DND-41 (cell line): ENCODE results near the gene RGS11.

Source experiments
- ATAC-seq: fragments of 200-7000 bp; cut with Tn5 transposase; 3 replicates; pipeline ENCODE4 v1.9.1; 2021; ENCODE audit warnings: low read depth; ENCODE audit not compliant: insufficient read depth
- DNase-seq: peaks from one replicate; pipeline ENCODE4 v3.0.0-alpha.2; 2020
- H2AFZ ChIP-seq: 2 replicates; pipeline ENCODE4 v1.6.0; 2012; ENCODE audit warnings: low read depth, low read length
- H3K27ac ChIP-seq: 2 replicates; pipeline ENCODE4 v1.5.1; 2012; ENCODE audit warnings: low read length, inconsistent platforms
- H3K27me3 ChIP-seq: fragments of 200-600 bp; sonication (generic); 2 replicates; pipeline ENCODE4 v1.6.0; 2012; ENCODE audit warnings: low read length, mild to moderate bottlenecking, inconsistent platforms; ENCODE audit not compliant: insufficient read depth, poor library complexity
- H3K36me3 ChIP-seq: 2 replicates; pipeline ENCODE4 v1.5.1; 2012; ENCODE audit warnings: low read length, inconsistent platforms; ENCODE audit not compliant: insufficient read depth
- H3K4me1 ChIP-seq: 2 replicates; pipeline ENCODE4 v1.5.1; 2012; ENCODE audit warnings: mild to moderate bottlenecking, low read length; ENCODE audit not compliant: insufficient read depth
- H3K4me2 ChIP-seq: 2 replicates; pipeline ENCODE4 v1.6.0; 2012; ENCODE audit warnings: mild to moderate bottlenecking, moderate library complexity, low read length, inconsistent platforms; ENCODE audit not compliant: insufficient read depth
- H3K4me3 ChIP-seq, 2 experiments: fragments of 200-600 bp in 1 of 2; shearing (Covaris generic) in 1 of 2; 2 replicates each; pipeline ENCODE4 v1.5.1; 2012 to 2016; ENCODE audit warnings: inconsistent platforms in 2 of 2, low read length in 2 of 2, mild to moderate bottlenecking in 2 of 2, low read depth in 1 of 2, moderate library complexity in 1 of 2
- H3K79me2 ChIP-seq: 2 replicates; pipeline ENCODE4 v1.6.0; 2012; ENCODE audit warnings: low read length, inconsistent platforms; ENCODE audit not compliant: insufficient read depth
- H3K9ac ChIP-seq: 2 replicates; pipeline ENCODE4 v1.6.0; 2012; ENCODE audit warnings: low read depth, mild to moderate bottlenecking, inconsistent platforms, low read length, moderate library complexity
- H3K9me3 ChIP-seq: 2 replicates; pipeline ENCODE4 v1.5.1; 2012; ENCODE audit warnings: low read length, moderate library complexity, mild to moderate bottlenecking, inconsistent platforms; ENCODE audit not compliant: insufficient read depth, severe bottlenecking
- H4K20me1 ChIP-seq: 2 replicates; pipeline ENCODE4 v1.6.0; 2012; ENCODE audit warnings: low read length; ENCODE audit not compliant: insufficient read depth
- EZH2 ChIP-seq: IDR thresholded peaks from 3 replicates; pipeline ENCODE4 v1.6.1; 2012; ENCODE audit warnings: borderline replicate concordance, low read depth, mild to moderate bottlenecking, moderate library complexity, low read length, inconsistent platforms; ENCODE audit not compliant: severe bottlenecking
- TF ChIP-seq, protein P1 (sequence below): IDR thresholded peaks from 2 replicates; pipeline ENCODE4 v1.5.1; 2012; ENCODE audit warnings: borderline replicate concordance, low read length, moderate library complexity, mild to moderate bottlenecking; ENCODE audit not compliant: poor library complexity, severe bottlenecking; ENCODE audit errors: extremely low read depth

The RGS11 gene

DNA sequence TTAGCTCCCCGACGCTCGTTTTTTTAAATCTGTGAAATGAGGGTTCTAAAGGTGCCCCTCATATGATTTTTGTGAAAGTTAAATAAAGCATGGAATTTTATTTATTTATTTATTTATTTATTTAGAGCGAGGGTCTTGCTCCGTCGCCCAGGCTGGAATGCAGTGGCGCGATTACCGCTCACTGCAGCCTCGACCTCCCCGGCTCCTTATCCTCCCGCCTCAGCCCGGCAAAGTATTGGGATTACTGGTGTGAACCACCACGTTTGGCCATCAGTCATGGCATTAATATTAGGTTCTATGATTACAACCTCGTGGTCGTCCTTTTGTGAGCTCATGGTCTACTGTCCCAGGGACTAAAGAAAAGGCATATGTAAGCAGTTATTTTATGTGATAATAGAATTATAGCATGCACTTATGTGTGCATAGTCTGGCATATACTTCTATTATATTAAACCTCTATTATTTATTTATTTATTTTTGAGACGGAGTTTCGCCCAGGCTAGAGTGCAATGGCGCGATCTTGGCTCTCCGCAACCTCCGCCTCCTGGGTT is 45.9 kb downstream of the RGS11 start:
- H4K20me1 ChIP-seq, result peaks cover 34% of the 10 kb centered on the region
- ATAC-seq (no peak), DNase-seq (no peak)
- H3K36me3 ChIP-seq, result peaks cover 34% of the 10 kb centered on the region
- no peak for TF ChIP-seq EZH2
- TF ChIP-seq, protein P1, sequence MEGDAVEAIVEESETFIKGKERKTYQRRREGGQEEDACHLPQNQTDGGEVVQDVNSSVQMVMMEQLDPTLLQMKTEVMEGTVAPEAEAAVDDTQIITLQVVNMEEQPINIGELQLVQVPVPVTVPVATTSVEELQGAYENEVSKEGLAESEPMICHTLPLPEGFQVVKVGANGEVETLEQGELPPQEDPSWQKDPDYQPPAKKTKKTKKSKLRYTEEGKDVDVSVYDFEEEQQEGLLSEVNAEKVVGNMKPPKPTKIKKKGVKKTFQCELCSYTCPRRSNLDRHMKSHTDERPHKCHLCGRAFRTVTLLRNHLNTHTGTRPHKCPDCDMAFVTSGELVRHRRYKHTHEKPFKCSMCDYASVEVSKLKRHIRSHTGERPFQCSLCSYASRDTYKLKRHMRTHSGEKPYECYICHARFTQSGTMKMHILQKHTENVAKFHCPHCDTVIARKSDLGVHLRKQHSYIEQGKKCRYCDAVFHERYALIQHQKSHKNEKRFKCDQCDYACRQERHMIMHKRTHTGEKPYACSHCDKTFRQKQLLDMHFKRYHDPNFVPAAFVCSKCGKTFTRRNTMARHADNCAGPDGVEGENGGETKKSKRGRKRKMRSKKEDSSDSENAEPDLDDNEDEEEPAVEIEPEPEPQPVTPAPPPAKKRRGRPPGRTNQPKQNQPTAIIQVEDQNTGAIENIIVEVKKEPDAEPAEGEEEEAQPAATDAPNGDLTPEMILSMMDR, result no peak
- no peaks in the 10 kb centered on the region for H3K27me3 ChIP-seq
- H3K79me2 ChIP-seq, result peaks cover 43% of the 10 kb centered on the region
- H2AFZ ChIP-seq, result peak overlapping the region; percentile 98
- H3K4me1 ChIP-seq, result peaks cover 41% of the 10 kb centered on the region
- H3K9me3 ChIP-seq, result no peaks in the 10 kb centered on the region
- peak overlapping the region; percentile 67 for H3K4me2 ChIP-seq
- peak overlapping the region; percentile 80 for H3K9ac ChIP-seq
- peak overlapping the region; percentile 97; the same call in 1 of the 2 replicates for H3K27ac ChIP-seq
- H3K4me3 ChIP-seq, result peak overlapping the region; percentile 62 to 80; a peak in 3 of 4 replicates

DNA sequence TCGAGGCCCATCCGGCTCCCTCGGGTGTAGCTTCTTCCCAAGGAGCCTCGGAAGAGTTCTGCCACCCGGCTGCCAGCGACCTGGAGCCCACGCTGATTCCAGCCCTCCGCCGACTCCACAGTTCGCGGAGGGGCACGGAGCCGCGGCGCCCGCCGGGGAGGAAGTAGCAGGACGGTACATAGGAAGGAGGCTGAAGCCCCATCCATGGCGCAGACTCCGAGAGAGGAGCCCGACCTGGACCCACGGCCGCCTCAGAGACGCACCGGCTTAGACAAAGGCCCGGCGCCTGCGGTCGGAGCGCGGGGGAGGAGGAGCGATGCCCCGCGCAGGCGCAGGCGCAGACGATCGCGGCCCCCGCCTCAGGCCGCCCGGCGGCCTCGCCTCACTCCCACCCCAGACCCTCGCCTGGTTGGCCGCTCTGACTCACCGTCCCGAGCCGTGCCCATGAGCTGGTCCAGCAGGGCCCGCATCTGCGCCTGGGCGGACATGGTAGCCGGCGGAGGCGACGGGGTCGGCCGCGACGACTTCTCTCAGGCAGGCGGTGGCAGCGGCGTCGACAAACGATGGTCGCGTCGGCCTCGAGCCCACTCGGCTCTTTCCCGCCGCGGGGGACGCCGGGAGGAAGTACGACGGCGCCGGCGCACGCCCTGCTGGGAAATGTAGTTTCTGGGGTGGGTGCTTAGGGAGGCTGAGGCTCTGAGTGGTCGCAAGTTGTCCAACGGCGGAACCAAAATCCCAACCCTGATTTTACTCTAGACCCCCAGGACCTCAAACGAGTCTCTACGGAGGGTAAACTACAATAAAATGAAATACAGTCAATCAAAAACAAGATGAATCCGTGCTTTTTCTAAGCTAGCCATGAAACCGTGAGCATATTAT is 46.7 kb downstream of the RGS11 start, which contains the start of gene LUC7L:
LUC7L (minus strand) TSS at position 598 of the 879 bp plus-strand sequence; CDS start at position 488, 110 bp downstream.
- ATAC-seq, result peak; percentile 94
- Histone ChIP-seq H3K79me2 (peaks cover 50% of the 10 kb centered on the region), H3K27me3 (no peaks in the 10 kb centered on the region), H2AFZ (peak within 1 kb of the TSS; percentile 98), H3K9me3 (no peaks in the 10 kb centered on the region), H3K27ac (peak within 1 kb of the TSS; percentile 97), H3K4me2 (peak within 1 kb of the TSS; percentile 67), H3K36me3 (peaks cover 40% of the 10 kb centered on the region), H4K20me1 (peaks cover 36% of the 10 kb centered on the region), H3K9ac (peak within 1 kb of the TSS; percentile 80), H3K4me1 (peaks cover 39% of the 10 kb centered on the region), H3K4me3 (peak within 1 kb of the TSS; percentile 62 to 80)
- TF ChIP-seq, protein P1, result no peak
- TF ChIP-seq EZH2, result no peak
- peak; percentile 91 for DNase-seq

DNA sequence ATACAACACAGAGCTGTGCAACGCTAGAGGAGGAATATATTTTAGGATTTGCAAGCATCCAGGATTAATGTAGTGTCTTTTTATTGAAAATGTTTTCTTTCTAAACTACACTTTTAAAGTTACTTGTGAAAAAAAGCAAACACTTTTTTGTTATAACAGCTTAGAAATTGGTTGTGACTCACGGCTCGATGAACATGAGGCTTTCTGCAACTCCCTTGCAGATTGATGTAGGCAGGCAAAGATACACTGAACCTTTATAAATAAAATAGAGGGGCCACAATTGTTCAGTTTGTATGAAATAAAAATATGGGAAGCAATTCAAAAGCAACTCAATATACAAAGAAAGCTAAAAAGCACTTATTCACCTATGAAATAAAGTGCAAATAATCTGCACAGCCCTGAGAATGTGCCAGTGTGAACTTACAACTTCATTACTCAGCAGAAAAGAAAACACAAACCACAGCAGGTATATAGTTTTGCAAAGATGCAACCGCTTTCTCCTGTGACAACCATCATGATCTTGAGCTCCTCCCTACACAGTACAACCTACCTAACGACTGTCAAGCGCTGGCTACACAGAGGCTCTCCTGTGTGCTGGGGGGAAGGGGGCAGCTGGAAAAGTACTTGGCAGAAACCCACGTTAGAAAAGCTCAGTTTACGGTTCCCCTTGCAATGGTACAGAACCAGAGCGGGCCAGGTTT is 47.4 kb downstream of the RGS11 start:
- peak; percentile 23 for ATAC-seq
- DNase-seq, result no peak
- peaks cover 57% of the 10 kb centered on the region for H3K79me2 ChIP-seq

More for the DNA sequence above, 47.4 kb downstream of the RGS11 start:
- Histone ChIP-seq H2AFZ (peak overlapping the region; percentile 98; the same call in 1 of the 2 replicates), H3K4me2 (peak overlapping the region; percentile 67), H3K4me3 (peak overlapping the region; percentile 62 to 80), H3K9me3 (no peaks in the 10 kb centered on the region), H3K4me1 (peaks cover 32% of the 10 kb centered on the region), H3K27me3 (no peaks in the 10 kb centered on the region), H3K9ac (peak overlapping the region; percentile 80), H3K27ac (peak overlapping the region; percentile 97), H4K20me1 (peaks cover 39% of the 10 kb centered on the region), H3K36me3 (peaks cover 48% of the 10 kb centered on the region)
- no peak for TF ChIP-seq EZH2
- TF ChIP-seq, protein P1, result no peak
